HG02884 (cell line): ENCODE data around the gene RHBG.

ENCODE experiments used
- ATAC-seq: cut with Tn5 transposase; IDR thresholded peaks from one replicate; pipeline ENCODE4 v1.9.1; 2021; ENCODE audit warnings: mild to moderate bottlenecking, moderate library complexity; ENCODE audit not compliant: unreplicated experiment

The RHBG gene

DNA sequence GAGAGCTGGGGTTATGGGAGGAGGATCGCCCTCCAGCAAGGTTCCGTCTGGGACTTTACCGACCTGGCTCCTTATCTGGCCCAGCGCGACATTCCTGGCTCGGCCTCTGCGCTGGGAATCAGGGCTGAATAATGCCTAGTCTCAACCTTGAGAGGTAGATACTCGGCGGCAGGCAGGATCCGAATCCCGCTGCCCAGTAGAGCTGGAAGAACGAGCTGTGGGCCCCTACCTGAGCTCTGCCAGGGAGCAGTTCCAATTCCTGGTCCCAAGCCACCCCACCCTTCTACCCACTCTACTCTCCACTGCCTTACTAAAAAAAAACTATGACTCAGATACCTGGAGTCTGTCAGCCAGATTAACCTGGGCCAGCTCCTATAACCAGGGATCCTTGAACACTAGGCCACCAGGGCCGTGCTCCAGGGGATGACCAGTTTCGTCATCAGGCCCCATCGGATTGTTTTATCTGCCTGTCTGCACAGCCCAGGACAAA lies 53.6 kb downstream of the RHBG start:
- ATAC-seq: no peak

DNA sequence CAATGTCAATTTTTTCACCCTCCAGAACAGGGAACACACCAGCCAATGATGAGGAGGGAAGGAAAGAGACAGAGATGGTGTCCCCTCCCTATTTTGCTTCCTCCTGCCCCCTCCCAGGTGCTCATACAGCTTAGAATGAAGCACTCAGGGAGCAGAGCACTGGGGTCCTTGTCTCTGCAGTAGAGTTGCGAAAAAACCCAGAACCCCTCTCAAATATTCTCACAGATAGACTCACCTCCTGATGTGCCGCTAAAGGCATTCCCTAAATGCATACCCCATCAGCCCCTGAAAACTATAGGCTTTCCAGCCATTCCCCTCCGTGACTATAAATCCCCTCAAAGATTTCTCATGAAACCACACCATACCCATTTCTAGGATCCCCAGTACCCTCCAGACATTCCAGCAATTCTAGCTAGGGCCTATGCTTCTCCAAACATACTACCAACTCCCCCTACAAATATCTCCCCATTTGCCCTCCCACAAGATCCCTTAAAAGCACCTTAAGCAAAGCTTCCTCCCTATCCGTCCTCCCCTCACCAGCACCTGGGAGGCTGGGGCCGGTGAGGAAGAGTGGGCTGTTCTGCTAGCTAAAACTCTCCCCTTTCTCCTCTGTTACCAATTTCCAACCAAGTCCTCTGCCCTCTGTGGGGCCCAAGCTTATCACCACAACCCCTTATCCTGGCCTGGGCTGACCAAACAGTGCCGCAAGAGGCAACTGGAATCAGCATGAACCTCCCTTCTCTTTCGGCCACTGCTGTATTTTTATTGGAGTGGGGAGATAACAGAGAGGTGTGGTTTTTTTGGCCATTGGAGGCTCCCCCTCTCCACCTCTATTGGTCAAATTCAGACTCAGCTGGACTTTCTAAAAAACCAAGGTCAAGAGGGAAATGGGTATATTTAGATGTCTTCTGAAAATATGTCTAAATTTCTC lies 54.7 kb downstream of the RHBG start:
- ATAC-seq: no peak

GRCh38 chr1:156424806-156425432 lies 55.9 kb downstream of the RHBG start:
- ATAC-seq: no peak

- no peak for ATAC-seq
These were observed 56.9 kb downstream of the RHBG start for GRCh38 chr1:156425943-156426342.

- no peak for ATAC-seq
These were observed 58.9 kb downstream of the RHBG start for GRCh38 chr1:156427957-156428356.

DNA sequence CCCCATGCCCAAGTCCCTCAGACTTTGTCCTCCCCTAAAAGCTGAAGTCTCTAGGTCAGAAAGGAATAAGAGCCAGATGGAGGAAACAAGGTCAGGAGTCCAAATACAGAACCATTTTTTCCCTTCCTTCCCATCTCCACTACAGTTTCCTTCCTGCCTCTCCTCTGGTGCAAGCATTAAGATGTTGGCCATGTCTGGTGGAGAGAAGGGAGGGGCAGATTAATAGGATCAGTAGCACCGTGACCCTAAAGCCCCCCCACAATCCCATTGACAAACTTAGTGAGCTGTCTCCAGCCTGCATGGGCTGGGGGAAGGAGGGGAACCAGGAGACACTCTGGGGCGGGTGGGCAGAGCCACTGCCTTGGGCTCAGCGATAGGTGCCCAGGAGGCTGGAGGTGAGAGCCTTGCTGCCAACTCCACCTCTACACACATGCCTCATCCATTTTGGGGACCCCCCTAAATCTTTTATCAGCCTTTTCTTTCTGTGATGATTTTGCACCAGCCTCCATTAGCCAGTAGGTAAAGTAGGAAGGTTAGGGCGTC lies 59.8 kb downstream of the RHBG start:
- ATAC-seq: no peak

- ATAC-seq: no peak
These were observed 60.5 kb downstream of the RHBG start for GRCh38 chr1:156429313-156430060.

GRCh38 chr1:156430303-156430702 lies 61.3 kb downstream of the RHBG start:
- no peak for ATAC-seq

GRCh38 chr1:156430866-156431265 lies 61.9 kb downstream of the RHBG start:
- ATAC-seq: no peak

DNA sequence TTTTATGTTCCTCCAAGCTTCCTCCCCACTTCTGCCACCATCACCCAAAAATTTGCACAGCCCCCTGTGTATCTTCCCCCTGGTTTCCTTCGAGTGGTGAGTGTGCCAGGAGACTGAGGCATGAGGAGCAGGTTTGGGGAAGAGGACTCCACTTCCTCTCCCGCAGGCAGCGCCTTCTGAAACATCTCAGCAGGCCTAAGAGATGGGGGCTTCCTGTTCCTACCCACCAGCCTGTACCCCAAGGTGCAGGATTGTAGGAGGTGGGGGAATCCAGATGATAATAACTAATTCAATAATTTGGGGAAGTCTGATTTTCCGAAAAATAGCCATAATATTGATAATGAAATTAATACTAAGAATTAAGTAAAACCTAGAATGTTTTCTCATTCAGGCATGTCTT lies 62.4 kb downstream of the RHBG start:
- no peak for ATAC-seq

- no peak for ATAC-seq
These were observed 63.0 kb downstream of the RHBG start for GRCh38 chr1:156431769-156432668.

DNA sequence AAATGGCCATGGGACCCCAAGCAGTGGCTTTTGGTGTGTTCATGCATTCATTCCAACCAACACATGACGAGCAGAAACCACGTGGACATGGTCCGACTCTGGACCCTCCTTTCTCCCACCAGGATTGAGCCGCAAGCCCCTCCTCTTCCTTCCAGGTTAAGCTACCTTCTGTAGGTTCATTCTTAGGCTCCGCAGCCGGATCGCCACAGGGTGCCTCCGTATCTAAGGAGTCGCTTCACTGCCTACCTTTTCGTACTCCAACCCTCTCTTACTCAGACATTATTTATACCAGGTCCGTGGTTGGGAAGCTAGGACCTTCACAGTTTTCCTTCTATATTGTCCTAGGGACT lies 63.6 kb downstream of the RHBG start:
- no peak for ATAC-seq

- ATAC-seq: no peak
These were observed 64.0 kb downstream of the RHBG start for GRCh38 chr1:156433032-156433431.

GRCh38 chr1:156433602-156434001 lies 64.6 kb downstream of the RHBG start:
- no peak for ATAC-seq
